Tibial artery (tissue), 4 donors: Measurements from ENCODE around the gene MT1H.
"Not testable (repeated sequence)": the region's sequence is repeated elsewhere in the genome, so short reads cannot be mapped to it uniquely, and the experiment has no call there.

Experiments used
- DNase-seq, 2 donors: peaks; one replicate each; pipeline ENCODE4 v3.0.0-alpha.2; 2019
- H3K27ac ChIP-seq, 2 donors: fragments of 200-600 bp; sonication (generic) in 1 of 2; 1 replicate in 1 of 2; 2 replicates in 1 of 2; pipeline ENCODE4 v1.5.1; 2018 to 2019; ENCODE audit warnings: mild to moderate bottlenecking in 1 of 2
- H3K27me3 ChIP-seq, 2 donors: fragments of 200-600 bp; sonication (generic) in 1 of 2; one replicate each; pipeline versions ENCODE4 v1.5.1 to v1.6.0; 2016 to 2019
- H3K36me3 ChIP-seq, 3 donors: fragments of 200-600 bp; sonication (generic) in 2 of 3; one replicate each; pipeline ENCODE4 v1.5.1; 2016 to 2019; ENCODE audit warnings: mild to moderate bottlenecking in 2 of 3
- H3K4me1 ChIP-seq, 4 donors: fragments of 200-600 bp; sonication (generic) in 2 of 4; 1 replicate in 3 of 4; 2 replicates in 1 of 4; pipeline ENCODE4 v1.5.1; 2016 to 2019
- H3K4me3 ChIP-seq, 2 donors: fragments of 200-600 bp; sonication (generic) in 1 of 2; 1 replicate in 1 of 2; 2 replicates in 1 of 2; pipeline ENCODE4 v1.5.1; 2018 to 2019; ENCODE audit warnings: mild to moderate bottlenecking in 2 of 2
- H3K9me3 ChIP-seq, 3 donors: fragments of 200-600 bp; sonication (generic) in 1 of 3; one replicate each; pipeline ENCODE4 v1.5.1; 2016 to 2019
- intact Hi-C: fragments of 100-400 bp; cut with DNase I; formaldehyde crosslinking; loops from one replicate; pipeline ENCODE4 v1.15.0; 2023; ENCODE audit warnings: low total_unique reads
- TF ChIP-seq, protein P1 (sequence below), 2 experiments: fragments of 200-600 bp in 1 of 2; fragments of 450-650 bp in 1 of 2; IDR thresholded peaks; one replicate each; pipeline ENCODE4 v1.5.1; 2017 to 2019; ENCODE audit warnings: antibody characterized with exemption in 2 of 2, mild to moderate bottlenecking in 1 of 2, moderate library complexity in 1 of 2

MT1H gene

DNA sequence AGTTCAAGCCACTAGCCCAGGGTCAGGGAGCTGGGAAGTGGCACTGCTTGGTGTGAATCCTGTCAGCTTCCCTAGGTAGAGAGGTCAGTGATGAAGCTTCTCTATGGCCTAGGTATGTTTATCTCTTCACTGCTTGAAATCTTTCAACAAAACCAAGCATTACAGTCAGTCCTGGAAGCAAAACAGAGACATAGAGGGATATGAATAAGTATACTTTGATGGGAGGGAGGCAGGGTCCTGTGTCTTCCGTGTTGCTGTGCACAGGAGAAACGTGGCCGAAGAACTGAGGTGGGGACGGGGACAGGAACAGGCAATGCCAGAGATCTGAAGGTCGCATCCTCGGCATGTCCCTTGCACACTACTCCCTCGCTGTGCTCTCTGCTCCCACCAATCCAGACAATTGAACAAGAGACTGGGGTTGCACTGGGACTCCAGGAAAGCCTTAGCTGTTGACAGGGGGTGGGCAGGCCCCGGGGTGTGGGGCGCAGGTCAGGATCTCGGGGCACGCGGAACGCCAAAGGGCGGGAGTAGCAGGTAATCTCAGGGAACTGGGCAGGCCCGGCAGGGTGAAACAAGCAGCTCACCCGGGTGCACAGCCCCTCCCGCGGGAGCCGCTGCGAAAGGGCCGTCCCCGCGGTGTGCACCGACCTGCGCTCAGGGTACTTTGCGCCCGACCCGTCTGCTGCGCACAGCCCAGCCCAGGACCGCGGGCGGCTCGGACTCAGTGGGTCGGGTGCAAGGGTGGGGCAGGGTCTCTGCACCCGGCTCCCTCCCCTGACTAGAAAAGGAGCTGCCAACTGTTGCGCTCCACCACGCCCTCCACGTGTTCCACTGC is at the start of gene MT1H:
Gene MT1H (plus strand): TSS at position 810 of the 835 bp plus-strand sequence. CDS start 71 bp downstream, outside the sequence.
- Histone ChIP-seq H3K27ac (no peak within 1 kb of the TSS), H3K9me3 (no peaks in the 10 kb centered on the region), H3K4me3 (no peak within 1 kb of the TSS), H3K27me3 (peaks cover 3 to 86% of the 10 kb centered on the region in 2 donors), H3K4me1 (peaks cover 0 to 21% (median 17%) of the 10 kb centered on the region in 4 donors), H3K36me3 (no peaks in the 10 kb centered on the region)
- DNase-seq, result no peak
- TF ChIP-seq, protein P1, sequence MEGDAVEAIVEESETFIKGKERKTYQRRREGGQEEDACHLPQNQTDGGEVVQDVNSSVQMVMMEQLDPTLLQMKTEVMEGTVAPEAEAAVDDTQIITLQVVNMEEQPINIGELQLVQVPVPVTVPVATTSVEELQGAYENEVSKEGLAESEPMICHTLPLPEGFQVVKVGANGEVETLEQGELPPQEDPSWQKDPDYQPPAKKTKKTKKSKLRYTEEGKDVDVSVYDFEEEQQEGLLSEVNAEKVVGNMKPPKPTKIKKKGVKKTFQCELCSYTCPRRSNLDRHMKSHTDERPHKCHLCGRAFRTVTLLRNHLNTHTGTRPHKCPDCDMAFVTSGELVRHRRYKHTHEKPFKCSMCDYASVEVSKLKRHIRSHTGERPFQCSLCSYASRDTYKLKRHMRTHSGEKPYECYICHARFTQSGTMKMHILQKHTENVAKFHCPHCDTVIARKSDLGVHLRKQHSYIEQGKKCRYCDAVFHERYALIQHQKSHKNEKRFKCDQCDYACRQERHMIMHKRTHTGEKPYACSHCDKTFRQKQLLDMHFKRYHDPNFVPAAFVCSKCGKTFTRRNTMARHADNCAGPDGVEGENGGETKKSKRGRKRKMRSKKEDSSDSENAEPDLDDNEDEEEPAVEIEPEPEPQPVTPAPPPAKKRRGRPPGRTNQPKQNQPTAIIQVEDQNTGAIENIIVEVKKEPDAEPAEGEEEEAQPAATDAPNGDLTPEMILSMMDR (IDR thresholded peaks at IDR 0.05), result no peak
- intact Hi-C loops, result loop anchor here (5.0 kb wide), 1 partner anchor 33 kb away; no protein-coding TSS in a partner anchor

DNA sequence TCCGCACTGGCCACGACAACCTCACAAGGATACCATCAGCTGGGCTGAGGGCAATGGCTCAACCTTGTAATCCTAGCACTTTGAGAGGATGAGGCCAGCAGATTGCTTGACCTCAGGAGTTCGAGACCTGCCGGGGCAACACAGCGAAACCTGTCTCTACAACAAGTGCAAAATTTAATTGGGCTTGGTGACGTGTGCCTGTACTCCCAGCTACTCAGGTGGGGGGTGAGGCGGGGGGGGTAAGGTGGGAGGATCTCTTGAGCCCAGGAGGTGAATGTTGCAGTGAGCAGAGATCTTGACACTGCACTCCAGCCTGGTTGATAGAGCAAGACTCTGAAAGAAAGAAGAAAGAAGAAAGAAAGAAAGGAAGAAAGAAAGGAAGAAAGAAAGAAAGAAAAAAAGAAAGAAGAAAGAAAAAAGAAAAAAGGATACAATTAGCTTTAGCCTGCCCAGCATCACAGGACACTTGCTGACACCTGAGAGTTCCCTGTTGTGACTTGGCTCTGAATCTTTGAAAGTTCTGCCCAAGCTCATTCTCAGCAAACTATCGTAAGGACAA is 49.2 kb upstream of the MT1H start:
- DNase-seq, result no peak
- Histone ChIP-seq H3K36me3 (no peaks in the 10 kb centered on the region), H3K27ac (no peak overlapping the region), H3K9me3 (no peaks in the 10 kb centered on the region), H3K4me3 (no peak overlapping the region), H3K4me1 (peaks cover 0 to 22% (median 15%) of the 10 kb centered on the region in 4 donors), H3K27me3 (no peaks in the 10 kb centered on the region)
- intact Hi-C loops, result no loop called here
- TF ChIP-seq, protein P1 (IDR thresholded peaks at IDR 0.05), result no peak

DNA sequence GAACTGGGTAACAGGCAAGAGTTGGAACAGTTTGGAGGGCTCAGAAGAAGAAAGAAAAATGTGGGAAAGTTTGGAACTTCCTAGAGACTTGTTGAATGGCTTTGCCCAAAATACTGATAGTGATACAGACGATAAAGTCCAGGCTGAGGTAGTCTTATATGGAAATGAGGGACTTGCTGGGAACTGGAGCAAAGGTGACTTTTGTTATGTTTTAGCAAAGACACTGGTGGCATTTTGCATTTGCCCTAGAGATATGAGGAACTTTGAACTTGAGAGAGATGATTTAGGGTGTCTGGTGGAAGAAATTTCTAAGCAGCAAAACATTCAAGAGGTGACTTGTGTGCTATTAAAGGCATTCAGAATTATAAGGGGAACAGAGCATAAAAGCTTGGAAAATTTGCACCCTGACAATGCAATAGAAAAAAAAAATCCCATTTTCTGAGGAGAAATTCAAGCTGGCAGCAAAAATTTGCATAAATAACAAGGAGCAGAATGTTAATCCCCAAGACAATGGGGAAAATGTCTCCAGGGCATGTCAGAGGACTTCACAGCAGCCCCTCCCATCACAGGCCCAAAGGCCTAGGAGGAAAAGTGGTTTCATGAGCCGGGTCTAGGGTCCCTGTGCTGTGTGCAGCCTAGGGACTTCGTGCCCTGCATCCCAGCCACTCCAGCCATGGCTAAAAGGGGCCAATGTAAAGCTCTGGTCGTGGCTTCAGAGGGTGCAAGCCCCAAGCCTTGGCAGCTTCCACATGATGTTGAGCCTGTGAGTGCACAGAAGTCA is 47.8 kb upstream of the MT1H start:
- H3K4me1 ChIP-seq, result peaks cover 0 to 20% (median 13%) of the 10 kb centered on the region in 4 donors
- H3K9me3 ChIP-seq, intact Hi-C loops, H3K27ac ChIP-seq, H3K27me3 ChIP-seq, H3K4me3 ChIP-seq, DNase-seq, H3K36me3 ChIP-seq: not testable (repeated sequence)

DNA sequence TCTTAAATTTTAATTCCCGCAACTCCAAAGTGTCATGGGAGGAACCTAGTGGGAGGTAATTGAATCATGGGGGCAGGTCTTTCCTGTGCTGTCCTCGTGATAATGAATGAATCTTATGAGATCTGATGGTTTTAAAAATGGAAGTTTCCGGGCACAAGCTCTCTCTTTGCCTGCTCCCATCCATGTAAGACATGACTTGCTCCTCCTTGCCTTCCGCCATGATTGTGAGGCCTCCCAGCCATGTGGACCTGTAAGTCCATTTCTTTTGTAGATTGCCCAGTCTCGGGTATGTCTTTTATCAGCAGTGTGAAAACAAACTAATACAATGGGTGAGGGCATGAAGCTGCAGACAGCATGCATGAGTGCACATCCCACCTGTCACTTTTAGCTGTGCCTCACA is 46.4 kb upstream of the MT1H start:
- DNase-seq, intact Hi-C loops, H3K4me3 ChIP-seq, H3K27me3 ChIP-seq, H3K36me3 ChIP-seq, H3K9me3 ChIP-seq, H3K27ac ChIP-seq: not testable (repeated sequence)
- H3K4me1 ChIP-seq, result peaks cover 0 to 16% (median 5%) of the 10 kb centered on the region in 4 donors

DNA sequence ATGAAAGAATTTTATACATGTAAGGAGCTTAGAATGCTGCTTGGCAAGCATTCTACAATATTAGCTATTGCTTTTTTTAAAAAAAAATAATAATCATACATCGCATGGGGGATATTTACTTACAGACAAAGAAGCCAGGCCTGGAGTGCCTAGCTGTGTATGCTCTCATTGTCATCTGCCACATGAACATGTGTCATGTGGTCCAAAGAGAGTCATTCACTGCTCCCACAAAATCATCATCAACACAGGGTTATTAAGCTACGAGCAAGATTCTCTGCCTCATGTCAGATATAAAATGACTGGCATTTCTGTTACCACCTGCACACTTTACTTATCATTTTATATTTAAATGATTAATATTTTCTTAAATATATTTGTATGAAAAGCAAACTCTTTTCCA is 46.0 kb upstream of the MT1H start:
- Histone ChIP-seq H3K36me3 (no peaks in the 10 kb centered on the region), H3K27ac (no peak overlapping the region), H3K27me3 (no peaks in the 10 kb centered on the region), H3K4me3 (no peak overlapping the region), H3K9me3 (no peaks in the 10 kb centered on the region), H3K4me1 (peaks cover 0 to 16% (median 3%) of the 10 kb centered on the region in 4 donors)
- TF ChIP-seq, protein P1 (IDR thresholded peaks at IDR 0.05), result no peak
- DNase-seq, result no peak
- intact Hi-C loops, result no loop called here

DNA sequence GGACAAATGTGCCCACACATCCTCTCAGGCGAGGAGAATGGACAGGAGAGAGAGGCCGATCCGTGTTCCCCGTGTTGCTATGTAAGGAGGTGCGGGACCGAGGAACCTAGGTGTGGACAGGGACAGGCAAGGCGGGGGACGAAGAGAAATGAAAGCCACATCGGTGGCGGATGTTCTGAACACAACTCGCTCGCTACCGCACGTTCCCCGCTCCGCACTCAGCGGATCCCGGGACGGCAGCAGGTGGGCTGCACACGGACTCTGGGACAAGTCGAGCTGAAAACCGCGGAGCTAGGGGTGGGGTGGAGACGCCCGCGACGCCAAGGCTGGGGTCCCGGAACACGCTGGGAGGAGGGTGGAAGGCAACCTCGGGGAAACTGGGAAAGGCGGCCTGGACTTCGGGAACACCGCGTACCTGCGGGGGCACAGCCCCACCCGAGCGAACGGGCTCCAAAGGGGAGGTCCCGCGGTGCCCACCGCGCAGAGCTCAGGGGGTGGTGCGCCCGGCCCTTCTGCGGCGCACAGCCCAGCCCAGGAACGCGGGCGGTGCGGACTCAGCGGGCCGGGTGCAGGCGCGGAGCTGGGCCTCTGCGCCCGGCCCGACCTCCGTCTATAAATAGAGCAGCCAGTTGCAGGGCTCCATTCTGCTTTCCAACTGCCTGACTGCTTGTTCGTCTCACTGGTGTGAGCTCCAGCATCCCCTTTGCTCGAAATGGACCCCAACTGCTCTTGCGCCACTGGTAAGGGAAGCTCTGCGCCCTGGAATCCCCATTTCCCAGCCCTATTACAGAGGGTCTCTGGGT is 44.3 kb upstream of the MT1H start, which contains the start of gene MT1E:
Gene MT1E (plus strand): TSS at position 642 of the 803 bp plus-strand sequence. CDS start 71 bp downstream, at position 713.
- Histone ChIP-seq H3K4me3 (peak within 1 kb of the TSS; percentile 64 to 80), H3K4me1 (peaks cover 0 to 16% (median 3%) of the 10 kb centered on the region in 4 donors), H3K27ac (peak within 1 kb of the TSS; percentile 87 to 99), H3K36me3 (no peaks in the 10 kb centered on the region), H3K9me3 (no peaks in the 10 kb centered on the region), H3K27me3 (no peaks in the 10 kb centered on the region)
- peak; percentile 65 to 93 for DNase-seq
- intact Hi-C loops, result no loop called here
- TF ChIP-seq, protein P1 (IDR thresholded peaks at IDR 0.05), result no peak
